Cardiac muscle cell (in vitro differentiated cells and primary cell): ENCODE measurements around the gene CERS6. TPM values are rescaled to one million over a fixed set of nuclear protein-coding genes. Genes with fewer than 3 reads are reported as not detected.

Experiments used
- DNase-seq, 2 donors: peaks; one replicate each; pipeline versions ENCODE4 v3.0.0 to v3.0.0-alpha.2; 2010 to 2017; ENCODE audit warnings: low read depth in 1 of 2, low spot score in 1 of 2
- H3K27ac ChIP-seq: fragments of 200-600 bp; sonication (generic); 2 replicates; pipeline ENCODE4 v1.5.1; 2016
- H3K27me3 ChIP-seq: fragments of 200-600 bp; sonication (generic); 2 replicates; pipeline ENCODE4 v1.6.0; 2016; ENCODE audit warnings: control low read depth
- H3K36me3 ChIP-seq: fragments of 200-600 bp; sonication (generic); 2 replicates; pipeline ENCODE4 v1.5.1; 2016; ENCODE audit warnings: control low read depth
- H3K4me1 ChIP-seq: fragments of 200-600 bp; sonication (generic); 2 replicates; pipeline ENCODE4 v1.8.1; 2017; ENCODE audit warnings: low read depth, mild to moderate bottlenecking, mixed run types
- H3K4me3 ChIP-seq: fragments of 200-600 bp; sonication (generic); 2 replicates; pipeline ENCODE4 v1.5.1; 2016; ENCODE audit warnings: mild to moderate bottlenecking
- H3K9me3 ChIP-seq: fragments of 200-600 bp; sonication (generic); 2 replicates; pipeline ENCODE4 v1.5.1; 2017; ENCODE audit warnings: low read depth, mild to moderate bottlenecking, control low read depth
- polyA plus RNA-seq: library from polyadenylated mRNA; unstranded; fragments of >200 nt; fragmentation: Nextera tagmentation; extraction: Ambion mirVana; gene quantifications from 2 replicates; pipeline ENCODE4 v1.2.1, GENCODE V29; 2016
- total RNA-seq: library from RNA; depleted of rRNA; stranded (reverse); fragments of >200 nt; gene quantifications from 2 replicates; pipeline ENCODE4 v1.2.3, GENCODE V29; 2016
- TF ChIP-seq, protein P1 (sequence below): IDR thresholded peaks from 2 replicates; pipeline ENCODE4 v1.5.1; 2012; ENCODE audit warnings: low read depth, mild to moderate bottlenecking, low read length

The CERS6 gene
- total and polyA plus RNA-seq, 2 experiments from 2014 or later, result 17.1 to 26.6 TPM

DNA sequence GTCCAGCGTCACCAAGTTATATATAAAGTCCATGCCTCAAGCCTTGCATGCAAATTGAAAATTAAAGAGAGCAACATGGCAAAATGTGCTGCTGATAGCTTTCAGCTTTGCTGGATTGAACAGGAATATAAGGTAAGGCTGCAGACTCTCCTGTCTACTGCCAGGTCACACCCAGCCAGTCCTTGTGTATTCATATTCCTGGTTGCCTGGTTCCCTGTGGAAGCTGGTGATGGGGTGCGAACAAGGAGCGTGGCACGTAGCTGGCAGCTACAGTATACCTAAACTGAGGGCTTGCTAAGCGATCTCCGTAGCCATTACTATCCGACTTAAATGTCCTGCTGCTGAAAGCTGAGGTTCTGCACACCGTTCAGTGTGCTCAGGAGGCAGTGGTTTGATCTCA lies 296.3 kb downstream of the CERS6 start:
- Histone ChIP-seq H3K36me3 (no peaks in the 10 kb centered on the region), H3K9me3 (no peaks in the 10 kb centered on the region), H3K27me3 (no peaks in the 10 kb centered on the region), H3K27ac (no peak overlapping the region), H3K4me3 (no peak overlapping the region), H3K4me1 (peaks cover 21% of the 10 kb centered on the region)
- no peak for DNase-seq
- TF ChIP-seq, protein P1, sequence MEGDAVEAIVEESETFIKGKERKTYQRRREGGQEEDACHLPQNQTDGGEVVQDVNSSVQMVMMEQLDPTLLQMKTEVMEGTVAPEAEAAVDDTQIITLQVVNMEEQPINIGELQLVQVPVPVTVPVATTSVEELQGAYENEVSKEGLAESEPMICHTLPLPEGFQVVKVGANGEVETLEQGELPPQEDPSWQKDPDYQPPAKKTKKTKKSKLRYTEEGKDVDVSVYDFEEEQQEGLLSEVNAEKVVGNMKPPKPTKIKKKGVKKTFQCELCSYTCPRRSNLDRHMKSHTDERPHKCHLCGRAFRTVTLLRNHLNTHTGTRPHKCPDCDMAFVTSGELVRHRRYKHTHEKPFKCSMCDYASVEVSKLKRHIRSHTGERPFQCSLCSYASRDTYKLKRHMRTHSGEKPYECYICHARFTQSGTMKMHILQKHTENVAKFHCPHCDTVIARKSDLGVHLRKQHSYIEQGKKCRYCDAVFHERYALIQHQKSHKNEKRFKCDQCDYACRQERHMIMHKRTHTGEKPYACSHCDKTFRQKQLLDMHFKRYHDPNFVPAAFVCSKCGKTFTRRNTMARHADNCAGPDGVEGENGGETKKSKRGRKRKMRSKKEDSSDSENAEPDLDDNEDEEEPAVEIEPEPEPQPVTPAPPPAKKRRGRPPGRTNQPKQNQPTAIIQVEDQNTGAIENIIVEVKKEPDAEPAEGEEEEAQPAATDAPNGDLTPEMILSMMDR, result no peak

- Histone ChIP-seq H3K9me3 (no peaks in the 10 kb centered on the region), H3K36me3 (no peaks in the 10 kb centered on the region), H3K27me3 (no peaks in the 10 kb centered on the region), H3K4me1 (peaks cover 21% of the 10 kb centered on the region), H3K4me3 (no peak overlapping the region), H3K27ac (no peak overlapping the region)
- TF ChIP-seq, protein P1, result no peak
- no peak for DNase-seq
Observed at GRCh38 chr2:168753765-168754329, 297.8 kb downstream of the CERS6 start.

DNA sequence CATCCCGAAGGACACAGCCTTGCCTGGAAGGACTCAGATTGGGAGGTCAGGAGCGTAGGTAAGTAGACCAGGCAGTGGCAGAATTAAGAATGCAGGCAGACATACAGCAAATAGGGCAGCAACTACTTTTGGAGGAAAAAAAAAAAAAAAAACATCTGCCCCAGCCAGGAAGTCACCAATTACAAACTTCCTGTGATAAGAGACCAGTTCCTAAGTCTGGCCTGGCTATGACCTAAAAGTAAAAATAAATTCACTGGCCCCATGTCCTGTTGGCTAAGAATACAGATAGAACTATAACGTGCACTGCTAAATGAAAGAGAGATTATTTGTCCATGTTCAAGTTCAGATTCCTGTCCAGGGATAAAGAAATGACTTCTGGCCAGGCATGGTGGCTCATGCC lies 301.2 kb downstream of the CERS6 start:
- TF ChIP-seq, protein P1, result no peak
- H3K4me1 ChIP-seq, result peaks cover 5% of the 10 kb centered on the region

GRCh38 chr2:168758970-168759820 lies 303.1 kb downstream of the CERS6 start:
- peak; percentile 58 to 76 for DNase-seq
- no peaks in the 10 kb centered on the region for H3K9me3 ChIP-seq
- no peak overlapping the region for H3K27ac ChIP-seq
- no peaks in the 10 kb centered on the region for H3K27me3 ChIP-seq
- H3K4me1 ChIP-seq, result peaks cover 7% of the 10 kb centered on the region
- no peaks in the 10 kb centered on the region for H3K36me3 ChIP-seq
- TF ChIP-seq, protein P1, result peak; percentile 68
- H3K4me3 ChIP-seq, result no peak overlapping the region

More for the DNA sequence above, 301.2 kb downstream of the CERS6 start:
- H3K9me3 ChIP-seq, result no peaks in the 10 kb centered on the region
- H3K27ac ChIP-seq, result no peak overlapping the region
- no peak overlapping the region for H3K4me3 ChIP-seq
- no peaks in the 10 kb centered on the region for H3K27me3 ChIP-seq
- no peaks in the 10 kb centered on the region for H3K36me3 ChIP-seq
- no peak for DNase-seq

DNA sequence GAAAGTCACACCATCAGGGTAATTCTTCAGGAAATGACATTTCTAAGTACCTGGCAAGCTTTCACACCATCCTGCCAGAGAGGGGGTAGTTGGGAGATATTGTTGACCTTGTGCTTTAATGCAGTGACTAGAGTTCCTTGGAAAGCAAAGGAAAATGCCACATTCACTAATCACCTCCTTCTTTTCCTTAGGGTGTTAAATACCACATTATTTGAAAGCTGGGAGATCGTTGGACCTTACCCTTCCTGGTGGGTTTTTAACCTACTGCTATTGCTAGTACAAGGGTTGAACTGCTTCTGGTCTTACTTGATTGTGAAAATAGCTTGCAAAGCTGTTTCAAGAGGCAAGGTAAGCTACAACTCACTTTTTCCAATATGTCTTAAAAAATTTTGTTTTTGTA lies 309.3 kb downstream of the CERS6 start:
- TF ChIP-seq, protein P1, result no peak
- Histone ChIP-seq H3K27ac (no peak overlapping the region), H3K4me1 (peaks cover 7% of the 10 kb centered on the region), H3K9me3 (no peaks in the 10 kb centered on the region), H3K36me3 (no peaks in the 10 kb centered on the region), H3K4me3 (no peak overlapping the region), H3K27me3 (no peaks in the 10 kb centered on the region)
- no peak for DNase-seq
